GM13976 (cell line): ENCODE results near the gene TF.

Source experiments
- DNase-seq: peaks from one replicate; pipeline ENCODE4 v3.0.0; 2012; ENCODE audit warnings: low spot score
- CTCF ChIP-seq: IDR thresholded peaks from 2 replicates; pipeline ENCODE4 v1.5.1; 2012; ENCODE audit warnings: borderline replicate concordance, mild to moderate bottlenecking; ENCODE audit not compliant: insufficient read depth; ENCODE audit errors: extremely low read depth, missing control alignments, control extremely low read depth
- in situ Hi-C: fragments of 300-500 bp; cut with MboI; formaldehyde crosslinking; loops from one replicate; pipeline ENCODE4 v1.12.0; 2022; ENCODE audit warnings: low sequenced_read_pairs, mixed read lengths, inconsistent platforms; ENCODE audit not compliant: unreplicated experiment

The TF gene

GRCh38 chr3:133820889-133821675 is 74.9 kb downstream of the TF start:
- in situ Hi-C loops: loop anchor here (10.0 kb wide), 1 partner anchor 104 kb away; no protein-coding TSS in a partner anchor
- no peak for DNase-seq
- TF ChIP-seq CTCF: no peak

DNA sequence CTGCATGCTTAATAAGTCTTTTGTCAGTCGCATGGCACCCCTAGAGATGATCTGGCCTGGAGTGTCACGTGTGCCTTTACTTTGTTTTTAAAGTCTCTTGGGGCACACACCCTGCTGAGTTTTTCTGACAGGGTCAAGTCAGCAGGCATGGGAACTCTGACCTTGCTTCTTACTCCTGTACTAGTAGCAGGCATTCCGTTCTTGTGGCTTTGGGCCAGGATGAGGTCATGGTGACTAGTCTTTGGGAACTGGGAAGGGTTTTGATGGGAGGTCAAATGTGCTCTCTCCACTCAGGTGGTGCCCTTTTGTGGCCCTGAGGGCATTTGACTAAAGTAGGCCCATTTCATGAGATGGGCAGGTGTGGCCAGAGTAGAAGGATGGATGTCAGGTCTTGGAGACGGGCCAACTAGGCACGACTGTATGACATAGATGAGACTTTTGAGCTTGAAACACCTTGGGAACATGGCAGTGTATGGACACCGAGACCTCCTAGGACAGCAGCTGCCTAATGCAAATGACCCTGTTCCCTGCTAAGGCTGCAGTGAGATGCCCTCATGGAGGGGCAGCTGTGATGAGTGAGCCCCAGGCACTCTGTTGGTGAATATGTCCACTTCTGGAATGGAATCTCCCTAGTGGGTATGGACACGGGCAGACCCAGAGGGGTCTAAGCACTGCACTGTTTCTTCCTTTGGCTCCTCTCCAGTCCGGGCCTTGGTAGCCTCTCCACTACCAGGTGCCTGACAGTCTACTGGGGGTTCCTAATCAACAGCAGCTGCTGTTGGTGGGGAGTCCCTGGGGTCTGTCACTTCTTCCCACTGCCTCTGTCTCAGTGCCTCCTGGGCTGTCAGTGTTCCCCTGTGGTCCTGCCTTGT is 75.8 kb downstream of the TF start:
- no peak for DNase-seq
- no peak for TF ChIP-seq CTCF
- in situ Hi-C loops: loop anchor here (10.0 kb wide), 1 partner anchor 103 kb away; no protein-coding TSS in a partner anchor

DNA sequence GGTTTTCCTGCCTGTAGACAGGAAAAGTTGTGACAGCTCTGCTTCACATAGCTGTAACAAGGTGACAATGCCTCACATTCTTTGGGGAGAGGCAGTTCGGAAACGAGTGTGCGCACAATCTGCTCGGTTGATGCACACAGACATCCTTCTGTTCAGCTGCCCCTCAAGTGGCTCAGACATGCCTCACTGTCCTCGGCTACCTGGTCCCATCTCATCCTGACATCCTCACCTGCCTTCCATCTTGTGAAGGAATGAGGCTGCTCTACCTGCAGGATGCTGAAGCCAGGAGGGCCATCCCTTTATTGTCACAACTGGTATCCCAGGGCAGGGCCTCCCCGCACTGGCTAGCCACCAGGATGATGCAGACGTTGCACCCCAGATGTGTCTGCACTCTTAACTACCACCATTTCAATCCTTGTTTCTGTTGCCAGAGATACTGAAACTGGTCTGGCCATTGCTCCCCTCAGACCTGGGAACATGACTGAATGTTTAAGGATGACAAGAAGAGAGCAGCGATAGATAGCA is 78.8 kb downstream of the TF start:
- no peak for DNase-seq
- in situ Hi-C loops: loop anchor here (10.0 kb wide), 1 partner anchor 100 kb away; no protein-coding TSS in a partner anchor
- no peak for TF ChIP-seq CTCF

DNA sequence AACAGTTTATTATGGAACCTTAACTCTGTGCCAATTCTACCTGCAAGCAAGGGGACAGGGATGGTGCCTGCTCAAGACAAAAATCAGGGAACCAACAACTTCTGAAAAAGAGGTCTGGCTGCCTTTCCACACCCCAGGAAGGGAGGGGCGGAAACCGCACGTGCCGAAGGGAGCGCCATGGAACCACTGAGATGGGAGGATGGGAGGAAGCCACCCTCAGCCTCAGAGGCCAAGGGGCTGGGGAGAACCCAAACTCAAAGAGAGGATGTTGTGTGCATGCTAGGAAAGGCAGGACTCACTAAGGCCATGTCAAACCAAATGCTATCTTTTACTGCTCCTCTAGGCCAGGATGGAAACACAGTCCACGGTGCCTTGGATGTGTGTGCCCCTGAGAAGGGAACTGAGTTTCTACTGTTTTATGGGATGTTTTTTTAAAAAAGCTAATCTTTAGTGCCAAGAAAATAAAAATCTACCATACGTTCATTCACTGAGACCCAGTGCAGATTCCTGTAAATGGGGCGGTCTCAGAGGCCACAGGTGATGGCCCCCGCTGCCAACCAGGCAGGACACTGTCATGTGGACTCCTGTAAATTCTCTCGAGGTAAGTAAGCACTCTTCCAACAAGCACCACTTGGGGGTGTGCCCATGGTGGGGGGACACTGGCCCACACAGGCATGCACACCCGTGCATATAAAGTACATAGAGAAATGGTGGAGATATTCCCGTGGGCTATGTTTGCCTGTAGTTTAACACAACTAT is 80.0 kb downstream of the TF start:
- in situ Hi-C loops: loop anchor here (10.0 kb wide), 1 partner anchor 99 kb away; no protein-coding TSS in a partner anchor
- no peak for DNase-seq
- no peak for TF ChIP-seq CTCF

DNA sequence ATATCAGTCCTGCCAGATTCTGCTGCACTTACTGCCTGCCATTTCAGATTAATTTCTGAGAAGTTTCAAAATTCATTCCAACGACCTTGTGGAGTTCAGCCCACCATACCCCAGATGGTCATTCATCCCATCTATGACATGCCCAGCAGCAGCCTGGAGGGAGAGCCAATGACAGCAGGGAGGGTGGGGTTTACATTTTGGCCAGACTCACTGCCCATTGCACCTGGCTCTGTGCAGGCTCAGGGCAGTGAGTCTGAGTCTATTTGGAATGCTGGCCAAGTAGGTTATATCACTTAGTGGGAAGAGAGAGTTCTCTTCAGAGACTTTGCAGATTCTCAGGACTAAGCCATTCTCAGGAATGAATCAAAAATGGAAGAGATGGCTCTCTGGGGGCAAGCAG is 80.9 kb downstream of the TF start:
- TF ChIP-seq CTCF: no peak
- no peak for DNase-seq
- in situ Hi-C loops: loop anchor here (10.0 kb wide), 1 partner anchor 98 kb away; no protein-coding TSS in a partner anchor
